Upper lobe of left lung (tissue), 6 donors: ENCODE data around the gene ENDOD1. TPM values are rescaled to one million over a fixed set of nuclear protein-coding genes. Genes with fewer than 3 reads are reported as not detected.

Experiments
- ATAC-seq, 2 donors: fragments of 200-7000 bp; cut with Tn5 transposase; one replicate each; pipeline ENCODE4 v1.9.1; 2022; ENCODE audit warnings: mild to moderate bottlenecking in 2 of 2, moderate library complexity in 2 of 2; ENCODE audit not compliant: low FRiP score in 2 of 2
- DNase-seq, 2 donors: peaks; one replicate each; pipeline ENCODE4 v3.0.0-alpha.2; 2019 to 2020
- H3K27ac ChIP-seq, 4 donors: fragments of 200-600 bp; sonication (generic); one replicate each; pipeline ENCODE4 v1.5.1; 2016 to 2019
- H3K27me3 ChIP-seq, 4 donors: fragments of 200-600 bp; sonication (generic); one replicate each; pipeline ENCODE4 v1.5.1; 2017 to 2019
- H3K36me3 ChIP-seq, 4 donors: fragments of 200-600 bp; sonication (generic); one replicate each; pipeline ENCODE4 v1.5.1; 2016 to 2019
- H3K4me1 ChIP-seq, 4 donors: fragments of 200-600 bp; sonication (generic); one replicate each; pipeline ENCODE4 v1.5.1; 2018 to 2019
- H3K4me3 ChIP-seq, 4 donors: fragments of 200-600 bp; sonication (generic); one replicate each; pipeline ENCODE4 v1.5.1; 2017 to 2019; ENCODE audit warnings: mild to moderate bottlenecking in 2 of 4, moderate library complexity in 1 of 4
- H3K9me3 ChIP-seq, 4 donors: fragments of 200-600 bp; sonication (generic); one replicate each; pipeline ENCODE4 v1.5.1; 2018 to 2019
- EP300 ChIP-seq, 4 donors: sonication (generic); formaldehyde crosslinking; IDR thresholded peaks; one replicate each; pipeline ENCODE4 v1.5.1; 2017; ENCODE audit warnings: antibody characterized with exemption in 4 of 4, control low read depth in 2 of 4
- POLR2A ChIP-seq, 4 donors: fragments of 450-650 bp; IDR thresholded peaks; one replicate each; pipeline ENCODE4 v1.5.1; 2016 to 2017; ENCODE audit warnings: antibody characterized with exemption in 4 of 4, mild to moderate bottlenecking in 2 of 4
- POLR2AphosphoS5 ChIP-seq, 2 donors: sonication (generic); formaldehyde crosslinking; IDR thresholded peaks; one replicate each; pipeline ENCODE4 v1.5.1; 2017; ENCODE audit warnings: antibody characterized with exemption in 2 of 2
- WGBS, 2 donors: methylation state at CpG; one replicate each; pipeline ENCODE4 v1.1.5; 2017 to 2018; 5-methylcytosine and 5-hydroxymethylcytosine counted together
- total RNA-seq, 6 donors: library from RNA; depleted of rRNA in 4 of 6; stranded (reverse); fragments of >200 nt in 4 of 6; gene quantifications; one replicate each; pipeline versions ENCODE4 v1.1.0 to v1.2.1, GENCODE V29; 2016 to 2021
- TF ChIP-seq, protein P1 (sequence below), 6 experiments: fragments of 450-650 bp in 4 of 6; fragments of 200-600 bp in 2 of 6; sonication (generic) in 2 of 6; IDR thresholded peaks; one replicate each; pipeline ENCODE4 v1.5.1; 2016 to 2019; ENCODE audit warnings: antibody characterized with exemption in 6 of 6
- donor health status: DM: no; HTN: no; CAD: no; lungs with moderate emphysema.
- donor health status: DM: no; HTN: yes; CAD: no; lungs with severe emphysema.

The ENDOD1 gene
- total RNA-seq, 6 donors from 2014 or later = 15.7 to 37.3 (median 27.1) TPM

DNA sequence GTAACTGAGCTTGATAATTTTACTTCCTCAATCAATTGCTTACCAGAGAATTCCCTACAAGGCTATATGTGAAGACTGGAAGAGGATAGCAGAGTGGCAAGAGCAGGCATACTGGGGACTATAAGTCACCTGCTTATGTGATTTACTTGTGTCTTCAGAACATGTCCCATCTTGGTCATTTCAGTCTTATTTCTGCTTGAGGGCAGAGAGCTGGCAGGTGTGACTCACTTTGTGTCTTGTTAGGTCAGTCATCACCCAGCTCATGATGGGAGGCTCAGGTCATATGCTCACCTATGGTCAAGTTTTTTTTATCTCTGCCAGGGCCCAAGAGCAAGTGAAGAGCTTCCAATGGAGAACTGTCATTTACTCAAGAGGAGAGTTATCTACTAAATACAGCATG lies 16.7 kb upstream of the ENDOD1 start:
- DNase-seq = no peak
- H3K27ac ChIP-seq = no peak overlapping the region
- H3K4me3 ChIP-seq = no peak overlapping the region
- H3K9me3 ChIP-seq = no peaks in the 10 kb centered on the region
- H3K4me1 ChIP-seq = peaks cover 37 to 48% (median 42%) of the 10 kb centered on the region in 4 donors
- no peaks in the 10 kb centered on the region for H3K27me3 ChIP-seq
- no peak for ATAC-seq
- H3K36me3 ChIP-seq = no peaks in the 10 kb centered on the region
- no peak for TF ChIP-seq POLR2A (IDR thresholded peaks at IDR 0.05)
- no peak for TF ChIP-seq EP300 (IDR thresholded peaks at IDR 0.05)
- TF ChIP-seq, protein P1, sequence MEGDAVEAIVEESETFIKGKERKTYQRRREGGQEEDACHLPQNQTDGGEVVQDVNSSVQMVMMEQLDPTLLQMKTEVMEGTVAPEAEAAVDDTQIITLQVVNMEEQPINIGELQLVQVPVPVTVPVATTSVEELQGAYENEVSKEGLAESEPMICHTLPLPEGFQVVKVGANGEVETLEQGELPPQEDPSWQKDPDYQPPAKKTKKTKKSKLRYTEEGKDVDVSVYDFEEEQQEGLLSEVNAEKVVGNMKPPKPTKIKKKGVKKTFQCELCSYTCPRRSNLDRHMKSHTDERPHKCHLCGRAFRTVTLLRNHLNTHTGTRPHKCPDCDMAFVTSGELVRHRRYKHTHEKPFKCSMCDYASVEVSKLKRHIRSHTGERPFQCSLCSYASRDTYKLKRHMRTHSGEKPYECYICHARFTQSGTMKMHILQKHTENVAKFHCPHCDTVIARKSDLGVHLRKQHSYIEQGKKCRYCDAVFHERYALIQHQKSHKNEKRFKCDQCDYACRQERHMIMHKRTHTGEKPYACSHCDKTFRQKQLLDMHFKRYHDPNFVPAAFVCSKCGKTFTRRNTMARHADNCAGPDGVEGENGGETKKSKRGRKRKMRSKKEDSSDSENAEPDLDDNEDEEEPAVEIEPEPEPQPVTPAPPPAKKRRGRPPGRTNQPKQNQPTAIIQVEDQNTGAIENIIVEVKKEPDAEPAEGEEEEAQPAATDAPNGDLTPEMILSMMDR (IDR thresholded peaks at IDR 0.05) = no peak
- no peak for TF ChIP-seq POLR2AphosphoS5 (IDR thresholded peaks at IDR 0.05)

DNA sequence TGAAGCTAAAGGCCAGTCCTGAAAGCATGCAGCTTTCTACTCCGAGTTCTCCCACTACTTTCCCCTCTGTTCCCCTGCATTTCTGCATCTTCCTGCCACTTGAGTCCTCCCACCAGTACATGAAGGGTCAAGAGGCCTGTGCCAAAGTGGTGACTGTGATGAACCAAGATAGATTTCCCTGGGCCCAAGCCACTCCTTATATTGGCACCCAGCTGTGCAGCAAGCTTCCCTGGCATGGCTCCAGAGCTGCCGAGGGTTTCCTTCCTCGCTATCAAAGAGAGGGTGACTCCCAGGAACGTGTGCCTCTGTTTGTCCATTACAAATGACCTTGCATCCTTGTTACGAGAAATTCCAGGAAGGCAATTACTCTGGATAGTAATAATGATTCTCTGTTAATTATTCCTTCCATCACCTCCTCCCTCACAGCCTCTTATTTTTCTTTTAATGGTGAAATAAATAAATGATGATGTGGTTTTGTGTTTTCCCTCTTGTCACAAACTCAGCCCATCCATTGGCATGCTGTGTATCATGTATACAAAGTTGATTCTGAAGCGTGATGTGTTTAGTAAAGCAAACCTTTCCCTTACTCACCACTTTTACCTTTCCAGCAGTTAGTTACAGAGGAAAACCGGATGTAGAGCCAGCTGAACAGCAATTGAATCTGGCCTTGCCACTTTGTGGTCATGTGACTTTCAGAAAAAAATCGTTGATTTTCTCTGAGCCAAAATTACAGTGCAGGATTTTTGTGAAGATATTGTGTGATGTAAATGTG lies 14.7 kb upstream of the ENDOD1 start:
- Histone ChIP-seq H3K27me3 (no peaks in the 10 kb centered on the region), H3K4me1 (peaks cover 31 to 43% (median 35%) of the 10 kb centered on the region in 4 donors), H3K36me3 (no peaks in the 10 kb centered on the region), H3K9me3 (no peaks in the 10 kb centered on the region), H3K4me3 (no peak overlapping the region), H3K27ac (peak overlapping the region; percentile 8 to 71 (median 64))
- TF ChIP-seq POLR2A (IDR thresholded peaks at IDR 0.05) = no peak
- TF ChIP-seq POLR2AphosphoS5 (IDR thresholded peaks at IDR 0.05) = peak; percentile 59 to 63
- TF ChIP-seq, protein P1 (IDR thresholded peaks at IDR 0.05) = no peak
- TF ChIP-seq EP300 (IDR thresholded peaks at IDR 0.05) = peak in 1 of 4 donors; percentile 29
- 15 to 25% methylated on average over 8 of the region's 8 CpGs for WGBS, 2 donors
- peak; percentile 23 to 67 for ATAC-seq
- peak in 1 of 2 donors; percentile 79 for DNase-seq

DNA sequence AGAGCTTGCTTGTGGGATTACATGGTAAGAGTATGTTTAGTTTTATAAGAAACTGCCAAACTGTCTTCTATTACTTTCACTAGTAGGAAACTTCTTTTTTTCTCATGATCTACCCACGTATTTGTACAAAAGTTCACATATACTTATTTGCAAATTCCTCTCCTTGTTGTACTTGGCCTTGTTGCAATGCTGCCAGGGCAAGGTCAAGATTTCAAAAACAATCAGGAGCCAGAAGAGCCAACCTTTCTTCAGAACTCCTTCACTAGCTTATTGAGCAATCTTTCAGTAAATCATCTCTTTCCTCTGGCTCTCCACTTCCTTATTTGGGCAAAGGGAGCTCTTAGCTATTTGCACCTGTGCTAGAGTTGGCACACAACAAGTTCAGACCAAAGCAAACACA lies 13.2 kb upstream of the ENDOD1 start:
- no peak overlapping the region for H3K4me3 ChIP-seq
- H3K4me1 ChIP-seq = peaks cover 36 to 48% (median 36%) of the 10 kb centered on the region in 4 donors
- H3K27me3 ChIP-seq = no peaks in the 10 kb centered on the region
- TF ChIP-seq, protein P1 (IDR thresholded peaks at IDR 0.05) = no peak
- TF ChIP-seq POLR2AphosphoS5 (IDR thresholded peaks at IDR 0.05) (no peak), EP300 (IDR thresholded peaks at IDR 0.05) (peak in 1 of 4 donors; percentile 81), POLR2A (IDR thresholded peaks at IDR 0.05) (no peak)
- peak overlapping the region in 3 of 4 donors; percentile 65 to 71 (median 68) for H3K27ac ChIP-seq
- WGBS, 2 donors = 10 to 20% methylated on average over 1 of the region's 1 CpG
- peak; percentile 45 to 69 for ATAC-seq
- DNase-seq = peak in 1 of 2 donors; percentile 62
- H3K36me3 ChIP-seq = no peaks in the 10 kb centered on the region
- H3K9me3 ChIP-seq = no peaks in the 10 kb centered on the region

DNA sequence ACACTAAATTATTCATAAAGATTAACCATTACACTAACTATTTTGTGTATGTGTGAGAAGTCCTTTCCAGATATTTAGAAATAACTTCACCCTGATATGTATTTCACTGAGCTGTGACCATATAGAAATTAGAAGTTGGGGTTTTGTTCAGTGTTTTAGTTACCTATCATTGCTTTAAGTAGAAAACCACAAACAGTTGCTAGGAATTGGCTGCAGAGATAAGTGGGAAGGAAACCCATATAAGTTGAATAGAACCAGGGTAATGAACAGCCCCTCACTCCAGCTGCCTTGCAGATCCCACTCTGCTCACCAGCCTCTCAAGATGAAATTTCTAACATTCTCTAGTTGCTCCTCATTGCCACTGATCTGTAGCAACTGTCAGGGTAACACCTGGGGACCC lies 12.7 kb upstream of the ENDOD1 start:
- H3K27me3 ChIP-seq = no peaks in the 10 kb centered on the region
- H3K9me3 ChIP-seq = no peaks in the 10 kb centered on the region
- H3K27ac ChIP-seq = peak overlapping the region in 2 of 4 donors; percentile 56 to 68
- H3K4me3 ChIP-seq = no peak overlapping the region
- peaks cover 36 to 50% (median 42%) of the 10 kb centered on the region in 4 donors for H3K4me1 ChIP-seq
- ATAC-seq (no peak), DNase-seq (no peak)
- TF ChIP-seq EP300 (IDR thresholded peaks at IDR 0.05) = no peak
- TF ChIP-seq POLR2AphosphoS5 (IDR thresholded peaks at IDR 0.05) = no peak
- no peak for TF ChIP-seq POLR2A (IDR thresholded peaks at IDR 0.05)
- TF ChIP-seq, protein P1 (IDR thresholded peaks at IDR 0.05) = no peak
- no peaks in the 10 kb centered on the region for H3K36me3 ChIP-seq
